Lower leg skin (tissue), 4 donors: ENCODE results near the gene C22orf15. TPM values are rescaled to one million over a fixed set of nuclear protein-coding genes. Genes with fewer than 3 reads are reported as not detected.

Experiments used
- DNase-seq, 2 donors: peaks; one replicate each; pipeline ENCODE4 v3.0.0-alpha.2; 2019; ENCODE audit warnings: low spot score in 2 of 2
- H3K4me3 ChIP-seq: fragments of 200-600 bp; sonication (generic); 2 replicates; pipeline ENCODE4 v1.5.1; 2017; ENCODE audit warnings: mild to moderate bottlenecking, low read depth; ENCODE audit not compliant: poor library complexity, severe bottlenecking
- POLR2A ChIP-seq, 2 donors: fragments of 450-650 bp; IDR thresholded peaks; one replicate each; pipeline ENCODE4 v1.6.1; 2016 to 2017; ENCODE audit warnings: antibody characterized with exemption in 2 of 2, mild to moderate bottlenecking in 1 of 2, moderate library complexity in 1 of 2
- WGBS, 2 donors: methylation state at CpG; one replicate each; pipeline ENCODE4 v1.1.5; 2018; 5-methylcytosine and 5-hydroxymethylcytosine counted together
- intact Hi-C: fragments of 100-400 bp; cut with DNase I; formaldehyde crosslinking; loops from one replicate; pipeline ENCODE4 v1.15.0; 2023; ENCODE audit warnings: low total_unique reads
- total RNA-seq, 4 donors: library from RNA; depleted of rRNA; stranded (reverse); fragments of >200 nt; gene quantifications; one replicate each; pipeline ENCODE4 v1.1.0, GENCODE V29; 2016
- TF ChIP-seq, protein P1 (sequence below), 3 donors: fragments of 450-650 bp; IDR thresholded peaks; one replicate each; pipeline ENCODE4 v1.5.1; 2016; ENCODE audit warnings: antibody characterized with exemption in 3 of 3, mild to moderate bottlenecking in 3 of 3, moderate library complexity in 2 of 3

Gene C22orf15
- total RNA-seq, 4 donors from 2014 or later: not detected

DNA sequence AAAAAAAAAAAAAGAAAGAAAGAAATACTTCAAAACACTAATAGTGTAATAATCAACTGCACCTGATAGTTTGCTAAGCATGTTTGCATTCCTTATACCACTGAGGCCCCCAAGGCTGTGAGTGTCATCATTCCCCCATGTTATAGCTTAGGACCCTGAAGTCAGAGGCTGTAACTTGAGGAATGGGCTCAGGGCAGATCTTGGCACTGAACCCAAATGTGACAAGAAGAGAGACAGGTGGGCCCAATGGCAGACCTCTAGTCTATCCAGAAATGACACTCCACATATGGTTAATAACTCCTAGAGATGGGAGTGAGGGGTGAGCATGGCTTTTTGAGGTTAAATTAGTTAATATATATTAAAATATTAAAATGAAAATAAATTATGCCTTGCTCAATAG is 25.1 kb upstream of the C22orf15 start:
- H3K4me3 ChIP-seq: no peak overlapping the region
- TF ChIP-seq POLR2A (IDR thresholded peaks at IDR 0.05): no peak
- TF ChIP-seq, protein P1, sequence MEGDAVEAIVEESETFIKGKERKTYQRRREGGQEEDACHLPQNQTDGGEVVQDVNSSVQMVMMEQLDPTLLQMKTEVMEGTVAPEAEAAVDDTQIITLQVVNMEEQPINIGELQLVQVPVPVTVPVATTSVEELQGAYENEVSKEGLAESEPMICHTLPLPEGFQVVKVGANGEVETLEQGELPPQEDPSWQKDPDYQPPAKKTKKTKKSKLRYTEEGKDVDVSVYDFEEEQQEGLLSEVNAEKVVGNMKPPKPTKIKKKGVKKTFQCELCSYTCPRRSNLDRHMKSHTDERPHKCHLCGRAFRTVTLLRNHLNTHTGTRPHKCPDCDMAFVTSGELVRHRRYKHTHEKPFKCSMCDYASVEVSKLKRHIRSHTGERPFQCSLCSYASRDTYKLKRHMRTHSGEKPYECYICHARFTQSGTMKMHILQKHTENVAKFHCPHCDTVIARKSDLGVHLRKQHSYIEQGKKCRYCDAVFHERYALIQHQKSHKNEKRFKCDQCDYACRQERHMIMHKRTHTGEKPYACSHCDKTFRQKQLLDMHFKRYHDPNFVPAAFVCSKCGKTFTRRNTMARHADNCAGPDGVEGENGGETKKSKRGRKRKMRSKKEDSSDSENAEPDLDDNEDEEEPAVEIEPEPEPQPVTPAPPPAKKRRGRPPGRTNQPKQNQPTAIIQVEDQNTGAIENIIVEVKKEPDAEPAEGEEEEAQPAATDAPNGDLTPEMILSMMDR (IDR thresholded peaks at IDR 0.05): no peak
- intact Hi-C loops: no loop called here
- no peak for DNase-seq

DNA sequence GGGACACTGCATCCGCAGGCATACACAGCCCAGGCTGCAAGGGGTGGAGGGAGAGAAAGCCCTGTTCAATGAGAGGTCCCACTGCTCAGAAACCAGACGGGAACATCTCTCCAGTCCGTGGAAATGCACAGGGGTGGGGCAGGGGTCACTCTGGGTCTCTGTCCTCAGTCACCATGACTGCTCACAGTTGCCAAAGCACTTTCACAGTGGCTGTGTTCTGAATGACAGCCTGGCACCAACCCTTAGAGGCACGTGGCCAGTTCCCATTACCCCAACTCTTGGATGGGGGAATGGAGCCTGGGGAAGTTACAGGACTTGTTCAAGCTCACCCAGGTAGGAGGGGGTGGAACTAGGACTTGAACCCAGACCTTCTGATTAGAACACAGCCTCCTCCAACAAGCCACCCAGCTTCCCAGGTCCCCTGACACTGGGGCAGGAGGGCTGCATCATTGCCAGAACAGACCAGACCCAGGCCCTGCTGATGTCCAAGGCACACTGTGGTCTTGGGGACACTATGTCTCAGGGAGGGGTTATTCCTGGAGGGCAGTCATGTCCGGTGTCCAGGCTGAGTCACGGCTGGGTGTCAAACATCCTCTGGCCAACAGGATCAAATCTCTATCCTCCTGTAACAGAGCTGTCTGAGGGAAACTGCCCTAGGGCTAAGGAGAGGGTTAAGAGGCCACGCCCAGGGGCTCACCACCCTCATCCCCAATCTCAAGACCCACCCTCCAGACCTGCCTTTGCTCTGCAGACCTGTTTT is 20.1 kb upstream of the C22orf15 start:
- 72 to 76% methylated on average over 5 to 7 of the region's 7 CpGs for WGBS, 2 donors
- H3K4me3 ChIP-seq: no peak overlapping the region
- DNase-seq: no peak
- TF ChIP-seq POLR2A (IDR thresholded peaks at IDR 0.05): no peak
- TF ChIP-seq, protein P1 (IDR thresholded peaks at IDR 0.05): no peak
- intact Hi-C loops: no loop called here

DNA sequence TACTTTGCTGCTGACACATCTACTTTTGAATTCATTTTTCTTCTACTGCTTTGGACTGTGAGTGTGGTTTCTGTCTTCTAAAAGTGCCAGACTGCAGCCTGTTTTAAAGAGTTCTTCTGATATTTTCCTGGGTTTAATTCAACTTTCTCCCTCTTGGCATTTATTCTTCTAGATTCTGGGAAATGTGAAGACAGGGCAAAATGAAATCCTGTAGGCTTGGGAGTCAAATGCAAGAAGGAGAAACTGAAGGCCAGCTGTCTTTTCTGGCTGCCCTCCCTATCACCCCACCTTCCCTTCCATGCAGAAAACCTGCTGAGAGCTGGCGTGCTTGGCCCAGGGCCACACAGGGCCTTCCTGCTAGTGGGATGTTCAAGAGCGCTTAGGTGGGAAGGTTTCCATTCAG is 19.5 kb upstream of the C22orf15 start:
- DNase-seq: no peak
- 79 to 82% methylated on average over 2 of the region's 2 CpGs for WGBS, 2 donors
- TF ChIP-seq POLR2A (IDR thresholded peaks at IDR 0.05): no peak
- TF ChIP-seq, protein P1 (IDR thresholded peaks at IDR 0.05): no peak
- H3K4me3 ChIP-seq: no peak overlapping the region
- intact Hi-C loops: no loop called here

DNA sequence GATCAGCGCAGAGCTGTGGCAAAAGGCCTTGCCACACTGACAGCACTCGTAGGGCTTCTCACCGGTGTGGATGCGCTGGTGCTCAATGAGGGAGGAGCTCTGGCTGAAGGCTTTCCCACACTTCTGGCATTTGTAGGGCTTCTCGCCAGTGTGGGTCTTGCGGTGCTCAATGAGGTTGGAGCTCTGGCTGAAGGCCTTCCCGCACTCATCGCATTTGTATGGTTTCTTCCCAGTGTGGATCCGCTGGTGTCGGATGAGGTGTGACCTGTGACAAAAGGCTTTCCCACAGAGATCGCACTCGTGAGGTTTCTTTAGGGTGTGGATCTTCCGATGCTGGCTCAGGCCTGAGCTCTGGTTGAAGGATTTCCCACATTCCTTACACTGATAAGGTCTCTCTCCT is 18.8 kb upstream of the C22orf15 start:
- H3K4me3 ChIP-seq: no peak overlapping the region
- DNase-seq: no peak
- 96 to 97% methylated on average over 13 of the region's 13 CpGs for WGBS, 2 donors
- intact Hi-C loops: no loop called here
- no peak for TF ChIP-seq POLR2A (IDR thresholded peaks at IDR 0.05)
- TF ChIP-seq, protein P1 (IDR thresholded peaks at IDR 0.05): no peak

DNA sequence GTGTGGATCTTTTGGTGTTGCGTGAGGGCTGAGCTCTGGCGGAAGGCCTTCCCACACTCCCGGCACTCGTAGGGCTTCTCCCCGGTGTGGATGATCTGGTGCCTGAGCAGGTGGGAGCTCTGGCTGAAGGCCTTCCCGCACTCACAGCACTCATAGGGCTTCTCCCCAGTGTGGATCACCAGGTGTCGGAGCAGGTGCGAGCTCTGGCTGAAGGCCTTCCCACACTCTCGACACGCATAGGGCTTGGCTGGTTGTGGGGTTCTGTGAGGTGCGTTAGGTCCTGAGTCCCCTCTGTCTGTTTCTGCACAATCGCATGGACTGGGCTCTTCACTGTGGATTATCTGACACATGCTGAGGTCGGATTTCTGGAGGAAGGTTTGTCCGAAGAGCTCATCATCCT is 18.3 kb upstream of the C22orf15 start:
- intact Hi-C loops: no loop called here
- H3K4me3 ChIP-seq: no peak overlapping the region

More for the DNA sequence above, 18.3 kb upstream of the C22orf15 start:
- TF ChIP-seq, protein P1 (IDR thresholded peaks at IDR 0.05): no peak
- TF ChIP-seq POLR2A (IDR thresholded peaks at IDR 0.05): no peak
- WGBS, 2 donors: 94 to 96% methylated on average over 9 to 14 of the region's 14 CpGs
- no peak for DNase-seq
